ENCODE measurements around the gene RPS6KA2.

Gene RPS6KA2

GRCh38 chr6:166439366-166440091, 187.5 kb downstream of the RPS6KA2 start:
- no peak for DNase-seq

GRCh38 chr6:166438211-166438861, 188.7 kb downstream of the RPS6KA2 start:
- DNase-seq, result peak; percentile 9

- peak; percentile 38 for DNase-seq
These were observed 189.4 kb downstream of the RPS6KA2 start for GRCh38 chr6:166437661-166438060.

- DNase-seq, result peak; percentile 56
These were observed 190.6 kb downstream of the RPS6KA2 start for GRCh38 chr6:166436195-166437139.

- peak; percentile 74 for DNase-seq
These were observed 191.5 kb downstream of the RPS6KA2 start for GRCh38 chr6:166435574-166435973.

- no peak for DNase-seq
These were observed 192.7 kb downstream of the RPS6KA2 start for GRCh38 chr6:166434336-166434735.

- DNase-seq, result peak; percentile 41
These were observed 194.0 kb downstream of the RPS6KA2 start for GRCh38 chr6:166433096-166433495.

- DNase-seq, result peak; percentile 26
These were observed 196.8 kb downstream of the RPS6KA2 start for GRCh38 chr6:166430269-166430668.

- DNase-seq, result no peak
These were observed 202.6 kb downstream of the RPS6KA2 start for GRCh38 chr6:166424431-166424830.

GRCh38 chr6:166423781-166424180, 203.3 kb downstream of the RPS6KA2 start:
- DNase-seq, result no peak

- DNase-seq, result no peak
These were observed 203.9 kb downstream of the RPS6KA2 start for GRCh38 chr6:166423051-166423745.

GRCh38 chr6:166422201-166422940, 204.7 kb downstream of the RPS6KA2 start:
- no peak for DNase-seq

GRCh38 chr6:166420351-166420750, 206.7 kb downstream of the RPS6KA2 start:
- DNase-seq, result no peak

- DNase-seq, result no peak
These were observed 207.3 kb downstream of the RPS6KA2 start for GRCh38 chr6:166419717-166420116.

GRCh38 chr6:166419286-166419685, 207.8 kb downstream of the RPS6KA2 start:
- peak; percentile 80 for DNase-seq

GRCh38 chr6:166418691-166419143, 208.3 kb downstream of the RPS6KA2 start:
- DNase-seq, result no peak

GRCh38 chr6:166417285-166417691, 209.8 kb downstream of the RPS6KA2 start:
- DNase-seq, result peak; percentile 83

- no peak for DNase-seq
These were observed 211.2 kb downstream of the RPS6KA2 start for GRCh38 chr6:166415833-166416347.

GRCh38 chr6:166415306-166415705, 211.7 kb downstream of the RPS6KA2 start:
- no peak for DNase-seq

- no peak for DNase-seq
These were observed 213.5 kb downstream of the RPS6KA2 start for GRCh38 chr6:166413491-166413951.

- no peak for DNase-seq
These were observed 214.1 kb downstream of the RPS6KA2 start for GRCh38 chr6:166412911-166413384.
